ENCODE measurements around the gene ZNHIT2. TPM values are rescaled to one million over a fixed set of nuclear protein-coding genes. Genes with fewer than 3 reads are reported as not detected.

ZNHIT2 gene
- total RNA-seq, 6 experiments from 2014 or later, result 9.3 to 13.6 (median 11.1) TPM

DNA sequence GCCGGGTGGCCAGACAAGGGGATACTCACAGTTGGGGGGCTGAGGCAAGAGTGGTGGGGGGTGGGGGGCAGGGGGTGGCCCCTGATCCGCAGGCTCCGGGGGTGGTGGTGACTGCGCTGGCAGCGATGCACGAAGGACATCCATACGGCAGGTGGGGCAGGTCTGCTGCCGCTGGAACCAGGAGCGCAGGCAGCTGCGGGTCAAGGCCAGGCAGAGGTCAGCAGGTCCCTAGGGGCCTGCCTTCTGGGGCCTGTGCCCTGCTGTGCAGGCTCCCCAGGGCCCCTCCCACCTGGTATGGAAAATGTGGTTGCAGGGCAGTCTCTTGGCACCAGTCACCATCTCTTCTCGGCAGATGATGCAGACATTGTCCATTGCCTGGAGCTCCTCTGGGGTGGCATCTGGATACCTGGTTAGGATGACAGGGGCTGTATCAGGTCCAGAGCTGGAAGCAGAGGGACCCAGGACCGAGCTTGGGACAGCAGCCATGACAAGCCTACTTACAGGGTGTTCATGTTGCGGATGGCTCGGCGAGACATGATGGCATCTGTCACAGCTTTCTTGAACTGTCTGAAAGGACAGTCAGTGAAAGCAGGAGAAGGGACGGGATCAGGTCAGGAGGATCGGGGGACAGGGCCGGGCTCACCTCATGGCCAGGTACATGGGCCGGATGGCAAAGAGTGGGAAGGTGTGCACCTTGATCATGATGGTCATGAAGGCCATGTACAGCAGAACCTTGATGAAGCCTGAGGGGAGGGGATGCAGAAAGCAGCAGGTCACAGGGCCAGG lies 13.3 kb upstream of the ZNHIT2 start:
- H3K4me1 Mint-ChIP-seq (ENCODE audit: low read depth), result peaks cover 20% of the 10 kb centered on the region
- no peak for DNase-seq
- H3K27ac Mint-ChIP-seq, result no peak overlapping the region
- peaks cover 17% of the 10 kb centered on the region for H3K36me3 Mint-ChIP-seq (ENCODE audit: low read depth)
- H3K4me3 Mint-ChIP-seq, result no peak overlapping the region
- H3K9me3 Mint-ChIP-seq, result no peaks in the 10 kb centered on the region
- H3K27me3 Mint-ChIP-seq (ENCODE audit: insufficient read depth), result 0 out of 2 replicates have a peak, but pooled peaks cover 3% of the 10 kb centered on the region
- TF ChIP-seq, protein P1, sequence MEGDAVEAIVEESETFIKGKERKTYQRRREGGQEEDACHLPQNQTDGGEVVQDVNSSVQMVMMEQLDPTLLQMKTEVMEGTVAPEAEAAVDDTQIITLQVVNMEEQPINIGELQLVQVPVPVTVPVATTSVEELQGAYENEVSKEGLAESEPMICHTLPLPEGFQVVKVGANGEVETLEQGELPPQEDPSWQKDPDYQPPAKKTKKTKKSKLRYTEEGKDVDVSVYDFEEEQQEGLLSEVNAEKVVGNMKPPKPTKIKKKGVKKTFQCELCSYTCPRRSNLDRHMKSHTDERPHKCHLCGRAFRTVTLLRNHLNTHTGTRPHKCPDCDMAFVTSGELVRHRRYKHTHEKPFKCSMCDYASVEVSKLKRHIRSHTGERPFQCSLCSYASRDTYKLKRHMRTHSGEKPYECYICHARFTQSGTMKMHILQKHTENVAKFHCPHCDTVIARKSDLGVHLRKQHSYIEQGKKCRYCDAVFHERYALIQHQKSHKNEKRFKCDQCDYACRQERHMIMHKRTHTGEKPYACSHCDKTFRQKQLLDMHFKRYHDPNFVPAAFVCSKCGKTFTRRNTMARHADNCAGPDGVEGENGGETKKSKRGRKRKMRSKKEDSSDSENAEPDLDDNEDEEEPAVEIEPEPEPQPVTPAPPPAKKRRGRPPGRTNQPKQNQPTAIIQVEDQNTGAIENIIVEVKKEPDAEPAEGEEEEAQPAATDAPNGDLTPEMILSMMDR (IDR thresholded peaks at IDR 0.05), result no peak

DNA sequence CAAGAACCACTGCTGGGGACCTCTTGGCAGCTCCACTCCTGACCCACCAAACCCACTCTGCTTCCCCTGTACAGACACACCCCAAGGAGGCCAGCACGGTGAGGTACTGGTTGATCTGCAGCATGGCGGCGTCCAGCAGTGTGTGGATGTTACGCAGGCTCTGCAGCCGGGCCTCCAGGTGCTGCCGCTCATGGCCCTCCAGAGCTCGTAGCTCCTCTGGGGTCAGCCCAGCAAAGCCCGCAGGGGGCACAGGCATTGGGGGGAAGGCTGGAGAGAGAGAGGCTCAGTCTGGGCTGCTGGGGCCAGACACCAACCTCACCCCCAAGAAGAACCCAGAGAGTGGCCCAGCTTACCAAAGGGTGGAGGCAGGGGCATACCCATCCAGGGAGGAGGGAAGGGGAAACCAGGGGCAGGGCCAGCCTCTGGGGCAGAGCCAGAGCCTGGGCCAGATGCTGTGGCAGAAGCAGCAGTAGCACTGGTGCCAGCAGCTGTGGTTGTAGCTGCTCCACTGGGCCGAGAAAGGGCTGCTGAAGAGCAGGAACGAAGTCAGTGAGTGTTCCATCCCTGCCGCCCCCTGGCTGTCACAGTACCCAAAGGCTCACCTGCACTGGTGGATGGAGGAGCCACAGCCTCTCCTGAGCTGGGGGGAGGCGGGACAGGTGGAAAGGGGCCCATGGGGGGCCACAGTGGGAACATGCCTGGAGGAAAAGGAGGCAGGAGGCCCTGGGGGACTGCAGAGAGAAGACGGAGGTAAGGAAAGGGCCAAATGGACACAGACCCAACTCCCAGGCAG lies 12.3 kb upstream of the ZNHIT2 start:
- no peak for DNase-seq
- Mint-ChIP-seq H3K4me3 (no peak overlapping the region), H3K9me3 (no peaks in the 10 kb centered on the region), H3K27me3 (ENCODE audit: insufficient read depth) (0 out of 2 replicates have a peak, but pooled peaks cover 3% of the 10 kb centered on the region), H3K36me3 (ENCODE audit: low read depth) (peaks cover 17% of the 10 kb centered on the region), H3K4me1 (ENCODE audit: low read depth) (peaks cover 14% of the 10 kb centered on the region), H3K27ac (no peak overlapping the region)
- TF ChIP-seq, protein P1 (IDR thresholded peaks at IDR 0.05), result no peak

DNA sequence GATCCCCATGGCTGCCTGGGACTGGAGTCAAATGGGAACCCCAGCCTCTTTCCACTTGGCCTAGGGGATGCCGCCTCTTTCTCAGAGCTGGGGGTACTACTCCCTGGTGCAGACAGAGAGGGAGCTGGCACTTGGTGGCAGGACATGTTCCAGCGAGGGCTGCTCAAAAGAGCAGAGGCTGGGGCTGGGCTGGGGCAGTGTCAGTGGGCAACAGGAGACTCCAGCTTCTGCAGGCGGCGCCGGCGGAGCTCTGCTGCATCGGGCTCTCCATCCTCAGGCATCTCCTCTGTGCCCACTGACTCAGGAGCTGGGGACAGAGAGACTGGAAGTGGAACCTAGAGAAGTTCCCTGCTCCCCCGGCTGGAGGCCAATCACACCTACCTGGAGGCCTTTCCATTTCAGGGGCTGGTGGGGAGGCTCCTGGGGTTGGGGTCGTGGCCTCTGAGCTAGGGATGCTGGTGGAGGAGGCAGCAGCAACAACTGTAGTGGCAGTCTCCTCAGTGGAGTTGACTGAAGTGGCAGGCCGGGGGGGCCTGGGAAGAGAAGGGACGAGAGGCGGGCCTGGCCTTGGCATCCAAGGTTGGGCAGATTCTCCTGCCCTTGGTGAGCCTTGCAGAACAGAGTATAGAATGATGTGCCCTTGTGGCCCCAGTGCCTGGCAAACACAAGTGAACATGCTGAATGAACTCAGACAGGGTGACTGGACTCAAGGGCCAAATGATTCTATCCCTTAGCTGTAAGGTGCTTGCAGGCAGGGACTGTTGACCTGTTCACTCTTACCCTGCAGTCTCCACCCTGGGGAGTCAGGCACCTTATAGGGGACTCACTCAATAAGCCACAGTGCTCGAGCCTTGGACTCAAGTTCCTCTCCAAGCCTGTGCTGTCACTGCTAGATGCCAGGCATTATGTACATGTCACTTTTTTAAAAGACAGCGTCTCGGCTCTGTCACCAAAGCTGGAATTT lies 11.0 kb upstream of the ZNHIT2 start:
- TF ChIP-seq, protein P1 (IDR thresholded peaks at IDR 0.05), result no peak
- Mint-ChIP-seq H3K4me3 (no peak overlapping the region), H3K27ac (no peak overlapping the region), H3K36me3 (ENCODE audit: low read depth) (peaks cover 19% of the 10 kb centered on the region), H3K4me1 (ENCODE audit: low read depth) (peaks cover 23% of the 10 kb centered on the region), H3K9me3 (no peaks in the 10 kb centered on the region), H3K27me3 (ENCODE audit: insufficient read depth) (no peaks in the 10 kb centered on the region; the same call in 1 of the 2 replicates)
- no peak for DNase-seq

DNA sequence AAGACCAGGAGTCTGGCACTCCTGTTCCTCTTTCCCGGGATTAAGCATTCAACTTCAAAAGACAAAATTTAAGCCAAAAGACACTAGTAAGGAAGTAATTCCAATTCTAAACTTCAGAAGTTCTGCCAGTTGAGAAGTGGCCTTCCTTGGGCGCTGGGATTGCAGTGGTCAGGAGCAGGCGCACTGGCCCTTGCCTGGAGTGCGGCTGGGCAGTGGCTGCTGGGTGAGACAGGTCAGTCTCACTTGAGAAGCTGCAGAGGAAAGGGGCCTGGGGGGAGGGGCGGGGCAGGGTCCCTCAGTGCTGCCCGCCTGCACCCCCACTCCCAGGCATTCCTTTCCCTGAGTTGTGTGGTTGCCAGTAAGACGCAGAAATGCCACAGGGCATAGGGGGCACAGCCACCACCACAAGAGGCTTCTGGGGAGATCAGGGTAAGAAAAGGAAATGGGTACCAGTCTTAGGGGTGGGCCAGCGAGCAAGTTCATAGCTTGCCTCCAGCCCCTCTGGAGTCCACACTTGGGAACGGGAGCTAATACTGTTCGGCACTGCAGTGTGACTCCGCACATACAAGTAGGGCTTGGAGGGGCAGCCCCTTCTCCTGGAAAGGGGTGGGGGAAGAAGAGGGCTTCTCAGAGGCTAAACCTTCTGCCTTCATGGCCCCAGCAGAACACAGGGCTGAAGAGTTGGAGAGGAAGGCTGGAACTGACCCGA lies 10.1 kb upstream of the ZNHIT2 start:
- TF ChIP-seq, protein P1 (IDR thresholded peaks at IDR 0.05), result no peak
- Mint-ChIP-seq H3K36me3 (ENCODE audit: low read depth) (peaks cover 11% of the 10 kb centered on the region), H3K4me3 (no peak overlapping the region), H3K4me1 (ENCODE audit: low read depth) (peaks cover 14% of the 10 kb centered on the region), H3K9me3 (no peaks in the 10 kb centered on the region), H3K27me3 (ENCODE audit: insufficient read depth) (no peaks in the 10 kb centered on the region; the same call in 1 of the 2 replicates), H3K27ac (no peak overlapping the region)
- no peak for DNase-seq
